OCI-LY3 (cell line): ENCODE results near the gene SEC24D.

Experiments used
- EZH2phosphoT487 ChIP-seq: fragments of 200-600 bp; shearing (Covaris generic); IDR thresholded peaks from 2 replicates; pipeline ENCODE4 v1.6.1; 2018; ENCODE audit warnings: antibody characterized with exemption, mixed run types, low read depth
- TF ChIP-seq, protein P1 (sequence below): fragments of 200-600, 300-600 bp; sonication (generic); IDR thresholded peaks from 2 replicates; pipeline ENCODE4 v1.5.1; 2014; ENCODE audit warnings: antibody characterized with exemption, low read length, low read depth

DNA sequence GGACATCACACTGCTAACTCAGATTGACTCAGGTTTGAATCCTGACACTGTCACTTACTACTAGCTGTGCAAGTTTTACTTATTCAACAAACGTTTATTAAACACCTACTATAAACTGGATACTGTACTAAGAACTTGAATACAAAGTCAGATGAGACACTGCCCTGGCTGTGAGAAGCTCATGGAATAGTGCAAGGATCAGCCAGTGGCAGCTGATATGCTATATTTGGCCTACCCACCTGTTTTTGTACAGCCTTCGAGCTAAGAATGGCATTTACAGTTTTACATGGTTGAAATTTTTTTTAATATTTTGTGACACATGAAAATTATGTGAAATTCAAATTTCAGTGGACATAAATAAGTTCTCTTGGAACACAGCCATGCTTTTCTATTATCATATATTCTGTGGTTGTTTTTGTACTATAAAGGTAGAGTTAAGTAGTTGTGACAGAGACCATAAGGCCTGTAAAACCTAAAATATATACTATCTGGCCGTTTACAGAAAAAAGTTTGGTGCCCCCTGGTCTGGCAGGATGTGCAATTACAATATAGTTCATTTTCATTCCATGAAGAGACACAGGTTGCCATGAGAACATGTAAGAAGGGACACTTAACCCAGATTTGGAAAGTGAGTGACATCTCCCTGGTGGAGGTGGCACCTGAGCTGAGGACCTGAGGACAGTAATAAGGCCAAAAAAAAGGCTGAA lies 3.4 kb upstream of the SEC24D start:
- TF ChIP-seq, protein P1, sequence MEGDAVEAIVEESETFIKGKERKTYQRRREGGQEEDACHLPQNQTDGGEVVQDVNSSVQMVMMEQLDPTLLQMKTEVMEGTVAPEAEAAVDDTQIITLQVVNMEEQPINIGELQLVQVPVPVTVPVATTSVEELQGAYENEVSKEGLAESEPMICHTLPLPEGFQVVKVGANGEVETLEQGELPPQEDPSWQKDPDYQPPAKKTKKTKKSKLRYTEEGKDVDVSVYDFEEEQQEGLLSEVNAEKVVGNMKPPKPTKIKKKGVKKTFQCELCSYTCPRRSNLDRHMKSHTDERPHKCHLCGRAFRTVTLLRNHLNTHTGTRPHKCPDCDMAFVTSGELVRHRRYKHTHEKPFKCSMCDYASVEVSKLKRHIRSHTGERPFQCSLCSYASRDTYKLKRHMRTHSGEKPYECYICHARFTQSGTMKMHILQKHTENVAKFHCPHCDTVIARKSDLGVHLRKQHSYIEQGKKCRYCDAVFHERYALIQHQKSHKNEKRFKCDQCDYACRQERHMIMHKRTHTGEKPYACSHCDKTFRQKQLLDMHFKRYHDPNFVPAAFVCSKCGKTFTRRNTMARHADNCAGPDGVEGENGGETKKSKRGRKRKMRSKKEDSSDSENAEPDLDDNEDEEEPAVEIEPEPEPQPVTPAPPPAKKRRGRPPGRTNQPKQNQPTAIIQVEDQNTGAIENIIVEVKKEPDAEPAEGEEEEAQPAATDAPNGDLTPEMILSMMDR: no peak
- TF ChIP-seq EZH2phosphoT487: no peak
